GM18498 (cell line): ENCODE results near the gene TRIM43.
"Not testable (repeated sequence)": the region's sequence is repeated elsewhere in the genome, so short reads cannot be mapped to it uniquely, and the experiment has no call there.

Experiments
- ATAC-seq: cut with Tn5 transposase; IDR thresholded peaks from one replicate; pipeline ENCODE4 v1.9.1; 2021; ENCODE audit warnings: mild to moderate bottlenecking, moderate library complexity; ENCODE audit not compliant: unreplicated experiment

TRIM43 gene

GRCh38 chr2:95591701-95592100 is at the start of gene TRIM43:
Gene TRIM43 (plus strand): TSS chr2:95592001. CDS start chr2:95594024, 2,023 bp downstream.
- not testable (repeated sequence) for ATAC-seq

DNA sequence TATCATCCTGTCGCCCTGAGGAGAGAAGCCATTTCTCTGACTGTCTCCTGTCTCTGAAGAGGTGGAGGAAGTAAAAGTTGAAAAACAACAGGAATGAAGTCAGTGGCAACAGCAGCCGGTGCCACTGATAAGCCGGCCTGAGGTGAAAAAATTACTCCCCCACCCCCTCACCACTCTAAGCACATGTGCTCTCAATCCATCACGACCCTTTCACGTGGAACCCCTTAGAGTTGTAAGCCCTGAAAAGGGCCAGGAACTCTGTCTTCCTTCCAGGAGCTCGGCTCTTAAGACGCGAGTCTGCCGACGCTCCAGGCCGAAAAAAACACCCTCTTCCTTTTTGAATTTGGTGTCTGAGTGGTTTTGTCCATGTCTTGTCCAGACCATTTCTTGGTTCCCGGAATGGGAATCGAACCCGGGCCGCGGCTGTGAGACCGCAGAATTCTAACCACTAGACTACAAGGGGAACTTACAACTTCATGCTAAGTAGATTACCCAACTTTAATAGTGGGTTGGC is 40.7 kb upstream of the TRIM43 start:
- no peak for ATAC-seq

DNA sequence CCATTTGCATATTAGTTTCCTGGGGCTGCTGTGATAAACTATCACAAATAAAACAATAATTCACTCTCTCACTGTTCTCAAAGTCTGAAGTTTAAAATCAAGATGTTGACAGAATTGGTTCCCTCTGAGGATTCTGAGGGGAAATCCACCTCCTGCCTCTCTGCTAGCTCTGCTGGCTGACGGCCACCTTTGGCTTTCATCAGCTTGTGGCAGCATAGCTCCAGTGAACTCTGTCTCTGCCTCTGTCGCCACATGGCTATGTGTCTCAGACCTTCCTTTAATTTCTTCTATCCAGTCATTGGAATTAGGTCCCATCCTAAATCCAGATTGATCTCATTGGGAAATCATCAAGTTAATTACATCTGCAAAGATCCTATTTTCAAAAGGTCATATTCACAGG is 38.9 kb upstream of the TRIM43 start:
- no peak for ATAC-seq

- no peak for ATAC-seq
Measured at GRCh38 chr2:95569170-95569569, 22.6 kb upstream of the TRIM43 start.

- ATAC-seq: no peak
Measured at GRCh38 chr2:95573866-95574265, 17.9 kb upstream of the TRIM43 start.

DNA sequence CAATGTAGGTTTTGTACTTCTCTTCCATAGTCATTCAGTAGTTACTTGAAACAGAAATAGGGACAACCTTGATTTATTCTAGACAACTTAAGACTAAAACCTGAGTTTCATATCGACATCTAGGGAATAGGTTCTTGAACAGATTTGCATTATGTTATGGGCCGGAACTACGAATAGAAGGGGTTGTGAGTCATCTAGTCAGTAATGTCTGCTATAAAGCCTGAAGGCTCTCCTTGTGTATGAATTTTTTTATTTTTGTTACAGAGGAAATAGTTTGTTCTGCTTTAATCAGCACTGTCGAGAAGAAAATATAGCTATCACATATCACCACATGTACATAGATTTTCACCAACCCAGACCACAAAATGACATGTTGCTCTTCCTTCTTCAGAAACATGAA is 17.3 kb upstream of the TRIM43 start:
- ATAC-seq: no peak

- no peak for ATAC-seq
Measured at GRCh38 chr2:95575857-95576256, 15.9 kb upstream of the TRIM43 start.

- no peak for ATAC-seq
Measured at GRCh38 chr2:95578539-95578938, 13.3 kb upstream of the TRIM43 start.

DNA sequence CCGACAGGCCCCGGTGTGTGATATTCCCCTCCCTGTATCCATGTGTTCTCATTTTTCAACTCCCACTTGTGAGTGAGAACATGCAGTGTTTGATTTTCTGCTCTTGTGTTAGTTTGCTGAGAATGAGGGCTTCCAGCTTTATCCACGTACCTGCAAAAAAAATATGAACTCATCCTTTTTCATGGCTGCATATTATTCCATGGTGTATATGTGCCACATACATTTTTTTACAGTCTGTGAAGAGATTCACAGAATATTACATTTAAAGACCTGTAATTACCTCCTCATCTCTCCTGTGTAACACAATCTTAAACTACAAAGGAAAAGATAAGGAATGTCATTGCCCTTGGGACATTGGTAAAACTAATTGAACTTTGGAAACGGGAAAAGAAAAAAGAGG is 8.3 kb upstream of the TRIM43 start:
- ATAC-seq: not testable (repeated sequence)

- not testable (repeated sequence) for ATAC-seq
Measured at GRCh38 chr2:95584321-95584720, 7.5 kb upstream of the TRIM43 start.

GRCh38 chr2:95589777-95590536 is 1.8 kb upstream of the TRIM43 start:
- not testable (repeated sequence) for ATAC-seq

GRCh38 chr2:95592973-95593372 is 1.2 kb downstream of the TRIM43 start:
- ATAC-seq: not testable (repeated sequence)

DNA sequence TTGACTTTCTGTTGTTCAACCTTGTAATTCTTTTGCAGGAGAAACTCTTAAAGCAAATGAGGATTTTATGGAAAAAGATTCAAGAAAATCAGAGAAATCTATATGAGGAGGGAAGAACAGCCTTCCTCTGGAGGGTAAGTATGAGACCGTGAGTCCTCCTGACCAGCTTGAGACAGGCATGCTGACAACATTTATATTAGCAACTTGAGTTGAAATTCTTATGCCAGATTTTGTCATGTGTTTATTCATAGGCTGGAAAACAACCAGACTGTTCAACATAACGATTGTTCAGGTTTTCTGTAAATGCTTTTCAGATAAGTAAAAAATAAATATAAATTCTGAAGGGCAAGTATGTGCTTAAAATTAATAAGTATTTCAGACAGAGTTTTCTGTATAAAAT is 3.2 kb downstream of the TRIM43 start:
- not testable (repeated sequence) for ATAC-seq

- not testable (repeated sequence) for ATAC-seq
Measured at GRCh38 chr2:95601301-95601700, 9.5 kb downstream of the TRIM43 start.

GRCh38 chr2:95602146-95602545 is 10.3 kb downstream of the TRIM43 start:
- not testable (repeated sequence) for ATAC-seq

DNA sequence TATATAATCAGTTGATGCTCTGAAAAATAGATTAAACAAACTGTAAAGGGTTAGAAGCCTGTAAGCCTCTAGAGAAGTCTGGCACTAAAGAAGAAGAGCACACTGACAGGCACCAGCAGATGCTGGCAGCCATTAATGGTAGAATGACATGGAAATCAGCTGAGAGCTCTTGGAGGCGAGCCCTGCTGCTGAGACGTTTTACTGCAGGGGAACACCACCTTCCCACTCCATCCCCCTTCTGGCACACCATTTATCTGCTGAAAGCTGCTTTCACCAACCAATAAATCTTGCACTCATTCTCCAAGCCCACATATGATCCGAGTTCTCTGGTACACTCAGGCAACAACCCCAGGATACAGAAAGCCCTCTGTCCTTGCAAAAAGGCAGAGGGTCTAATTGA is 16.6 kb downstream of the TRIM43 start:
- not testable (repeated sequence) for ATAC-seq

DNA sequence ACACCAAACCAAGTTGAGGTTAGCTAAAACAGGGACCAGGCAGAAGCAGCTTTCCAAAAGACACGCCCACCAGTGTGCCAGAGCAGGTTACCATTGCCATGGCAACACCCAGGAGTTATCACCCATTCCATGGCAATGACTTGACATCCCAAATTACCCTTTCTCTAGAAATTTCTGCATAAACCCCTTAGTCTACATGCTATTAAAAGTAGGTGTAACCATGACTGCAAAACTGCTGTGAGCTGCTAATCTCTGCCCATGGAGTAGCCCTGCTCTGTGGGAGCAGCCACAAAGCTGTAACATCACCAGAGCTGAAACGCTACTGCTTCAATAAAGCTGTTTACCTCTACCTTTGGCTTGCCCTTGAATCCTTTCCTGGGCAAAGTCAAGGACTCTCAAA is 18.0 kb downstream of the TRIM43 start:
- ATAC-seq: not testable (repeated sequence)

DNA sequence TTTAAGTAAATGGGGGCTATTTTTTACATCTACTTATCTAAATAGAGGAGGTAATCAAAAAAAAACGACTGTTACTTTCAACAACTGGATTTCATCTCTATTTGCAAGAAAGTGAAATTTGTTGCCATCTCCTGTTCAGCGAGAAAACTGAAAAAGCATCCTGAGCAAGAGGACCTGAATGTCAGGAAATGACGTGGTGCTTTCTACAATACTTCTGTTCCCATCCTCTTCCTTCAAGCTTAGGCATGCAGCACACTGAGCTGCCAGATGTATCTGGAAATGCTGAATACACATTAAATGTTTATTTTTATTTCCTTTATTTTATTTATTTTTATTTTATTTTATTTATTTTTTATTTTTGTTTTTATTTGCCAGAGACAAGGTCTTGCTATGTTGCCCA is 21.2 kb downstream of the TRIM43 start:
- not testable (repeated sequence) for ATAC-seq

DNA sequence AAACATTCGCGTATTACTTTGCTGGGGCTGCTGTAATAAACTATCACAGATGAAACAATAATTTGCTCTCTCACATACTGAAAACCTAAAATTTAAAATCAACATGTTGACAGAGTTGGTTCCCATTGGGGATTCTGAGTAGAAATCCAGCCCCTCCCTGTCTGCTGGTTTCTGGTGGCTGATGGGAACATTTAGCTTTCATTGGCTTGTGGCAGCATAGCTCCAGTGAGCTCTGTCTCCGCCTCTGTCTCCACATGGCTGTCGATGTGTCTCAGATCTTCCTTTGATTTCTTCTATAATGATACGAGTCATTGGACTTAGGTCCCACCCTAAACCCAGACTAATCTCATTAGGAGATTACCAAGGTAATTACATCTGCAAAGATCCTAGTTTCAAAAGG is 30.9 kb downstream of the TRIM43 start:
- ATAC-seq: not testable (repeated sequence)

- ATAC-seq: not testable (repeated sequence)
Measured at GRCh38 chr2:95630987-95631386, 39.2 kb downstream of the TRIM43 start.

GRCh38 chr2:95633626-95634259 is 41.9 kb downstream of the TRIM43 start:
- ATAC-seq: not testable (repeated sequence)
